Esophagus squamous epithelium (tissue), 5 donors: ENCODE measurements around the gene COPS7A. TPM values are rescaled to one million over a fixed set of nuclear protein-coding genes. Genes with fewer than 3 reads are reported as not detected.

ENCODE experiments used
- DNase-seq: peaks from one replicate; lab custom pipeline; 2025; lab: John Stamatoyannopoulos, UW
- H3K27ac ChIP-seq, 4 donors: fragments of 200-600 bp; sonication (generic); one replicate each; pipeline ENCODE4 v1.5.1; 2016 to 2019; ENCODE audit warnings: mild to moderate bottlenecking in 1 of 4
- H3K27me3 ChIP-seq, 4 donors: fragments of 200-600 bp; sonication (generic); 1 replicate in 3 of 4; 2 replicates in 1 of 4; pipeline versions ENCODE4 v1.5.1 to v1.6.0; 2017 to 2021; ENCODE audit warnings: antibody characterized with exemption in 1 of 4
- H3K36me3 ChIP-seq, 3 donors: fragments of 200-600 bp; sonication (generic); one replicate each; pipeline ENCODE4 v1.5.1; 2016 to 2019
- H3K4me1 ChIP-seq, 3 donors: fragments of 200-600 bp; sonication (generic); one replicate each; pipeline ENCODE4 v1.5.1; 2017 to 2019
- H3K4me3 ChIP-seq, 4 donors: fragments of 200-600 bp; sonication (generic); 1 replicate in 3 of 4; 2 replicates in 1 of 4; pipeline ENCODE4 v1.5.1; 2016 to 2019; ENCODE audit warnings: mild to moderate bottlenecking in 2 of 4, moderate library complexity in 1 of 4
- H3K9me3 ChIP-seq, 3 donors: fragments of 200-600 bp; sonication (generic); one replicate each; pipeline ENCODE4 v1.5.1; 2016 to 2019
- POLR2A ChIP-seq, 4 donors: fragments of 450-650 bp; IDR thresholded peaks; one replicate each; pipeline ENCODE4 v1.6.1; 2017; ENCODE audit warnings: antibody characterized with exemption in 4 of 4, mild to moderate bottlenecking in 4 of 4, moderate library complexity in 3 of 4
- WGBS, 2 donors: methylation state at CpG; one replicate each; pipeline ENCODE4 v1.1.5; 2018; 5-methylcytosine and 5-hydroxymethylcytosine counted together
- intact Hi-C: fragments of 100-400 bp; cut with DNase I; formaldehyde crosslinking; loops from one replicate; pipeline ENCODE4 v1.15.0; 2022
- total RNA-seq, 4 donors: library from RNA; depleted of rRNA; stranded (reverse); fragments of >200 nt; gene quantifications; one replicate each; pipeline ENCODE4 v1.1.0, GENCODE V29; 2016
- TF ChIP-seq, protein P1 (sequence below), 6 experiments: fragments of 450-650 bp in 4 of 6; fragments of 200-600 bp in 2 of 6; sonication (generic) in 2 of 6; IDR thresholded peaks; one replicate each; pipeline ENCODE4 v1.5.1; 2016 to 2019; ENCODE audit warnings: antibody characterized with exemption in 6 of 6, mild to moderate bottlenecking in 4 of 6, moderate library complexity in 4 of 6
- donor health status: DM: yes; HTN: yes; CAD: no.

COPS7A gene
- total RNA-seq, 4 donors from 2014 or later = 39.6 to 57.5 (median 49.1) TPM

DNA sequence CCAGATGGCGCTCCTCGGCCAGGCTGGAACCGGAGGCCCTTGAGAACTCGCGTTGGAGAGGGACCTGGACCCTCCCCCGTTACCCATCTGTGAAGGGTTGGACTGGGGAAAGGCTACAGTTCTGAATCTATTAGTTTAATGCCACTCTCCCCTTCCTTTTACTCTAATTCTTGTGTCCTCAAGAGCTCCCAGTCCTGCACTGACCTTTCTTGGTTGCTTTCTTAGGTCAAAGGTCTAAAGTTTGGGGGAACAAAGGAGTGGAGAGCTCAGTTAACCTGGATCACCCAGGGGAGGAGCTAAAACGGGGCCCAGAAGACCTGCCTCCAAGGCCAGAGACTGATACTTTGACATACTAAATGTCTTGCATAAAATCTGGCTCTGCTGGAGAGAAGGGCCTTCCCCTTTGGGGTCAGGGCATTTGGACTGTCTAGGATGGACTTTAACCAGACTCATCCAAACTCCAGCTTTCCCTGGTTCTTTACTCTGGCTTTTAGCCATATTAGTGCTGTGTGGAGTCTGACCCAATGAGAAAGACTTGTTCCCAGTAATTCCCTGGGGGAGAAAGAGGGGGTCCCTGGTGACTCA, 30.0 kb downstream of the COPS7A start:
- peak overlapping the region in 2 of 4 donors; percentile 80 to 88 for H3K4me3 ChIP-seq
- 0% methylated on average over 6 of the region's 7 CpGs for WGBS, 2 donors

DNA sequence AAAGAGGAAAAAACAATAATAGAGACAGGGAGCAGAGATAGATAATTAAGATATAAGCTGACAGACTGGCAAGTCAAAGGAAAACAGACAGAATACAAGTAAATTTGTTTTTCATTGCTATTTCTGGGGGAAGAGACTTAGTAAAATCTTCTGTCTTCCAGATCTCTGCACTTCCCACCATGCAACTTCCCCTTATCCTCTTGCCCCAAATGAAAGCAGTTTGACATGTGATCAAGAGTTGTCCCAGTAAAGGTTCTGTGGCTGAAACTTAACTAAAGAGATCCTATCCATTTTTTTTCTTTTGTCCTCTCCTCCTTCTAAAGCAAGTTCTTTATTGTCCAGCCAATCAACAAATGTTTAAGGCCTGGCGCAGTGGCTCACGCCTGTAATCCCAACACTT, 30.6 kb downstream of the COPS7A start:
- no peak for DNase-seq
- intact Hi-C loops = no loop called here
- Histone ChIP-seq H3K36me3 (peaks cover 9 to 25% (median 10%) of the 10 kb centered on the region in 3 donors), H3K9me3 (no peaks in the 10 kb centered on the region), H3K4me3 (no peak overlapping the region), H3K27ac (peak overlapping the region in 2 of 4 donors; percentile 98 to 100), H3K27me3 (no peaks in the 10 kb centered on the region), H3K4me1 (peaks cover 12 to 36% (median 20%) of the 10 kb centered on the region in 3 donors)
- no peak for TF ChIP-seq POLR2A (IDR thresholded peaks at IDR 0.05)
- TF ChIP-seq, protein P1, sequence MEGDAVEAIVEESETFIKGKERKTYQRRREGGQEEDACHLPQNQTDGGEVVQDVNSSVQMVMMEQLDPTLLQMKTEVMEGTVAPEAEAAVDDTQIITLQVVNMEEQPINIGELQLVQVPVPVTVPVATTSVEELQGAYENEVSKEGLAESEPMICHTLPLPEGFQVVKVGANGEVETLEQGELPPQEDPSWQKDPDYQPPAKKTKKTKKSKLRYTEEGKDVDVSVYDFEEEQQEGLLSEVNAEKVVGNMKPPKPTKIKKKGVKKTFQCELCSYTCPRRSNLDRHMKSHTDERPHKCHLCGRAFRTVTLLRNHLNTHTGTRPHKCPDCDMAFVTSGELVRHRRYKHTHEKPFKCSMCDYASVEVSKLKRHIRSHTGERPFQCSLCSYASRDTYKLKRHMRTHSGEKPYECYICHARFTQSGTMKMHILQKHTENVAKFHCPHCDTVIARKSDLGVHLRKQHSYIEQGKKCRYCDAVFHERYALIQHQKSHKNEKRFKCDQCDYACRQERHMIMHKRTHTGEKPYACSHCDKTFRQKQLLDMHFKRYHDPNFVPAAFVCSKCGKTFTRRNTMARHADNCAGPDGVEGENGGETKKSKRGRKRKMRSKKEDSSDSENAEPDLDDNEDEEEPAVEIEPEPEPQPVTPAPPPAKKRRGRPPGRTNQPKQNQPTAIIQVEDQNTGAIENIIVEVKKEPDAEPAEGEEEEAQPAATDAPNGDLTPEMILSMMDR (IDR thresholded peaks at IDR 0.05) = no peak
- 87 to 95% methylated on average over 2 of the region's 2 CpGs for WGBS, 2 donors

More for the DNA sequence above, 30.0 kb downstream of the COPS7A start:
- Histone ChIP-seq H3K27me3 (no peaks in the 10 kb centered on the region), H3K9me3 (no peaks in the 10 kb centered on the region), H3K4me1 (peaks cover 12 to 36% (median 20%) of the 10 kb centered on the region in 3 donors), H3K36me3 (peaks cover 10 to 30% (median 11%) of the 10 kb centered on the region in 3 donors), H3K27ac (peak overlapping the region; percentile 96 to 100 (median 98))
- TF ChIP-seq POLR2A (IDR thresholded peaks at IDR 0.05) = no peak
- TF ChIP-seq, protein P1 (IDR thresholded peaks at IDR 0.05) = peak in 5 of 6 experiments; percentile 92 to 99 (median 98)
- DNase-seq = no peak
- intact Hi-C loops = no loop called here

GRCh38 chr12:6757028-6757690, 33.3 kb downstream of the COPS7A start:
- H3K27ac ChIP-seq = no peak overlapping the region
- H3K4me1 ChIP-seq = peaks cover 3 to 16% (median 12%) of the 10 kb centered on the region in 3 donors
- no peaks in the 10 kb centered on the region for H3K27me3 ChIP-seq
- TF ChIP-seq, protein P1 (IDR thresholded peaks at IDR 0.05) = no peak
- no peak for TF ChIP-seq POLR2A (IDR thresholded peaks at IDR 0.05)
- no peak for DNase-seq
- whole genome bisulfite sequencing, 2 donors = 90 to 91% methylated on average over 6 to 8 of the region's 8 CpGs
- no peaks in the 10 kb centered on the region for H3K9me3 ChIP-seq
- no peak overlapping the region for H3K4me3 ChIP-seq
- intact Hi-C loops = no loop called here
- no peaks in the 10 kb centered on the region for H3K36me3 ChIP-seq

DNA sequence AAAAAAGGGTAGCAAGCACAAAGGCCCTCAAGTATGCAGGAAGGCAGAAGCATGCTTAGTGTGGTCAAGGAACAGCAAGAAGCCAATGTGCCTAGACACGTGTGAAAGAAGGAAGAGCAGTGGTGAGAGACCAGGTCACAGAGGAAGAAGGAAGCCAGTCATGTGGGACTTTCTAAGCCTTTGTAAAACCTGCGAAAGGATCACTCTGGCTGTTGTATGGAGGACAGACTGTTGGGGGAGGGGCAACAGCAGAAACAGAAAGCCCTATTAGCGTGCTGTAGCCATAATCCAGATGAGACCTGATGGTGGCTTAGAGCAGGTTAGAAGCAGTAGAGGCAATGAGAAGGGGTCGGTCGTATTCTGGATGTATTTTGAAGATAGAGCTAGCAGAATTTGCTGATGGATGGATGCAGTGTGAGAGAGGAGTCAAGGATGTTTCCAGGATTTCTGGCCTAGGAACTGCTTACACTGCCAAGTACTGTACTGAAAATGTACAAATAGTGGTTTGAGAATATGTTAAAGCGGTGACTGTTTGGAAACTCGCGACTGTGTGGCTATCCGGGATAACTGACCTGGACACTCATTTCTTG, 34.8 kb downstream of the COPS7A start:
- H3K9me3 ChIP-seq = no peaks in the 10 kb centered on the region
- no peak overlapping the region for H3K4me3 ChIP-seq
- DNase-seq = no peak
- TF ChIP-seq, protein P1 (IDR thresholded peaks at IDR 0.05) = no peak
- TF ChIP-seq POLR2A (IDR thresholded peaks at IDR 0.05) = no peak
- peaks cover 5 to 20% (median 8%) of the 10 kb centered on the region in 3 donors for H3K4me1 ChIP-seq
- intact Hi-C loops = no loop called here
- no peaks in the 10 kb centered on the region for H3K36me3 ChIP-seq
- H3K27me3 ChIP-seq = no peaks in the 10 kb centered on the region
- 81 to 88% methylated on average over 9 of the region's 9 CpGs for WGBS, 2 donors
- no peak overlapping the region for H3K27ac ChIP-seq

DNA sequence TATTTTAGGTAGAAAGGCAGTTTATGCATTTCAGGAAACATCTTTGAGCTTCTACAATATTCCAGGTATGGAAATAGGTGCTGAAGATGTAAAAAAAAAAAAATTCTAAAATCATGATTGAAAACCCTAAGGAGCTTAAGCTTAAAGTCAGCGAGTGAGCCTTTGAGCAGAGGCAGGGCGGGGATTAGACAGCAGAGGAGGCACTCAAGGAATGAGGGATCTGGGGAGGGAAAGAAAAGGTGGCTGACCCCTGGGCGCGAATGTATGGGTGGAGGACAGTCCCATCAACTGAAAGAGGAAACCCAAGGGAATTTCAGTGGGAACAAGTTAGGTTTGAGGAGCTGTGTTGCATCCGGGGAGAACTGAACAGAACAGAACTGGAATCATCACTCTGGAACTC, 35.9 kb downstream of the COPS7A start:
- Histone ChIP-seq H3K9me3 (no peaks in the 10 kb centered on the region), H3K27ac (no peak overlapping the region), H3K36me3 (no peaks in the 10 kb centered on the region), H3K4me1 (peaks cover 7 to 23% (median 10%) of the 10 kb centered on the region in 3 donors), H3K27me3 (no peaks in the 10 kb centered on the region), H3K4me3 (no peak overlapping the region)
- TF ChIP-seq POLR2A (IDR thresholded peaks at IDR 0.05) = no peak
- TF ChIP-seq, protein P1 (IDR thresholded peaks at IDR 0.05) = no peak
- DNase-seq = no peak
- WGBS, 2 donors = 90 to 94% methylated on average over 5 of the region's 5 CpGs
- intact Hi-C loops = no loop called here
